Measurements from ENCODE around the gene TSHR. TPM values are rescaled to one million over a fixed set of nuclear protein-coding genes. Genes with fewer than 3 reads are reported as not detected.

TSHR gene
- total RNA-seq, 2 experiments from 2014 or later = 0.82 to 1.0 TPM

DNA sequence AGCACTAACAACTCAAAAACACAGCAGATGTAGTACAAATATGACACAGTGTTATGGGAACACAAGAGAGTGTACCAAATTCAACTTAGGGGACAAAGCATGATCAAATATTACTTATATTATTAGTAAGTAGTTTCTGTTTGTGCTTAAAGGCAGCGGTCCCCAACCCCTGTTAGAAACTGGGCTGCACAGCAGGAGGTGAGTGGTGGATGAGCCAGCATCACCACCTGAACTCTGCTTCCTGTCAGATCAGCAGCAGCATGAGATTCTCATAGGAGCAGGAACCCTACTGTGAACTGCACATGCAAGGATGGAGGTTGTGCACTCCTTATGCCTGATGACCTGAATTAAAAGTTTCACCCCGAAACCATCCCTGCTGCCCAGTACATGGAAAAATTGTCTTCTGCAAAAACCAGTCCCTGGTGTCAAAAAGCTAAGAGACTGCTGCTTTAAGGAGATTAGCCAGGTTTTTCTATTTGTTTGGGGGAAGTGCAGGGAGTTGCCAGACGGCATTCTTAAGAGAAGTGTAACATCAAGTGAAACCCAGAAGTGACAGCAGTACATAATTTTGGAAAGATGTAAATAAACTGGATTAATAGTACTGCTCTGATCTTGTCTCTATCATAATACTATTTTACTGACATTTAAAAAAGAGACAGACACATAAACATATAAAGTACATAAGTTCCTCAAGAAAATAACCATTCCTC lies 238.7 kb downstream of the TSHR start:
- peaks cover 65% of the 10 kb centered on the region for H3K36me3 Mint-ChIP-seq (ENCODE audit: low read depth)

More for the DNA sequence above, 238.7 kb downstream of the TSHR start:
- Mint-ChIP-seq H3K9me3 (no peaks in the 10 kb centered on the region), H3K27ac (no peak overlapping the region), H3K4me3 (no peak overlapping the region), H3K27me3 (no peaks in the 10 kb centered on the region), H3K4me1 (peaks cover 49% of the 10 kb centered on the region)
- ChIA-PET POLR2A (no interaction called here), CTCF (interaction anchor here (0.9 kb wide), 1 partner anchor 9 kb away, joined by 3 read pairs; no protein-coding TSS in a partner anchor)
- peak; percentile 10 for DNase-seq

Other genes starting within 250 kb of the TSHR start
- 10 to 100 TPM; 27.4 to 35.8 TPM for gene CEP128, start 13.9 kb upstream of the TSHR start, total RNA-seq

Data from activated CD4-positive, alpha-beta T cell treated with anti-CD3 and anti-CD28 coated beads, Interleukin-2, amount 10 ng/mL, durations not matched to agents 7 days and 5 days (primary cell).